ENCODE results near the gene PLEKHG3. TPM values are rescaled to one million over a fixed set of nuclear protein-coding genes. Genes with fewer than 3 reads are reported as not detected.

PLEKHG3 gene
- total and polyA plus RNA-seq, 10 of the 15 experiments (the other 5 are each of a cell fraction or from before 2014, with no cell fraction given): 0.03 to 0.73 (median 0.07) TPM; not detected in 5

- SMC1A ChIA-PET (ENCODE audit: uncharacterized antibody, unreplicated experiment): interaction anchor here (1.1 kb wide), 1 partner anchor 96 kb away, joined by 3 read pairs; no protein-coding TSS in a partner anchor
- Histone ChIP-seq H3K9me3 (replicated peaks; ENCODE audit: control insufficient read depth, insufficient read depth, low read length) (no peaks in the 10 kb centered on the region), H3K4me2 (ENCODE audit: control insufficient read depth, insufficient read depth) (no peak overlapping the region), H3K4me3 (no peak overlapping the region), H3K27me3 (replicated peaks in 1 of 2; ENCODE audit: control insufficient read depth in 2 of 2, insufficient read depth in 2 of 2, low read length in 1 of 2) (no peaks in the 10 kb centered on the region; a peak in 1 of 4 replicates), H3K4me1 (ENCODE audit: control insufficient read depth, insufficient read depth, low read length) (no peaks in the 10 kb centered on the region), H3K36me3 (ENCODE audit: control insufficient read depth in 2 of 2, insufficient read depth in 2 of 2, low read length in 1 of 2) (no peaks in the 10 kb centered on the region), H3K9ac (ENCODE audit: control insufficient read depth, insufficient read depth, low read length) (no peak overlapping the region), H2AFZ (ENCODE audit: control insufficient read depth, low read depth, low read length) (no peak overlapping the region), H3K27ac (ENCODE audit: control insufficient read depth, insufficient read depth) (no peak overlapping the region), H3K79me2 (ENCODE audit: control insufficient read depth, insufficient read depth, low read length) (no peaks in the 10 kb centered on the region), H4K20me1 (ENCODE audit: control insufficient read depth, insufficient read depth) (no peaks in the 10 kb centered on the region)
- DNase-seq (ENCODE audit: low read depth, low spot score) (no peak), FAIRE-seq (no peak), ATAC-seq (no peak)
- BruUV-seq (replicated peaks): no TSS peak
- WGBS (ENCODE audit: insufficient coverage, insufficient replicate concordance, low lambda C conversion rate, missing lambda C conversion rate): 27% methylated on average over 15 of the region's 15 CpGs
- RAD21 ChIA-PET (ENCODE audit: unreplicated experiment): interaction anchor here (1.2 kb wide), 1 partner anchor 94 kb away, joined by 4 read pairs; no protein-coding TSS in a partner anchor
- intact Hi-C loops (cut with micrococcal nuclease; ENCODE audit: unreplicated experiment) (loop anchor here (10.0 kb wide), 1 partner anchor 423 kb away; no protein-coding TSS in a partner anchor), in situ Hi-C loops (cut with MboI) (loop anchor here (10.0 kb wide), 1 partner anchor 423 kb away; no protein-coding TSS in a partner anchor)
- CTCF ChIA-PET: interaction anchor here (0.9 to 7.2 kb wide), 3 partner anchors 15 to 124 kb away, joined by 3 to 69 read pairs (median 6); no protein-coding TSS in a partner anchor
- POLR2A ChIA-PET: no interaction called here
- TF ChIP-seq YY1 (IDR thresholded peaks at IDR 0.05; ENCODE audit: low read depth, low read length): no peak
- no peak for TF ChIP-seq STAT3 (IDR thresholded peaks at IDR 0.05; ENCODE audit: low read depth, low read length)
- no peak for TF ChIP-seq IRF4 (IDR thresholded peaks at IDR 0.05; ENCODE audit: low read depth, low read length)
- no peak for TF ChIP-seq EED (IDR thresholded peaks at IDR 0.05; ENCODE audit: low read depth)
- TF ChIP-seq YBX1 (IDR thresholded peaks at IDR 0.05): no peak
- TF ChIP-seq STAT1 (conservative IDR thresholded peaks at IDR 0.05): no peak
- no peak for TF ChIP-seq KAT2A (conservative IDR thresholded peaks at IDR 0.05; ENCODE audit: control insufficient read depth, low read depth, low read length)
- no peak for TF ChIP-seq TBL1XR1 (IDR thresholded peaks at IDR 0.05; ENCODE audit: low read depth, low read length)
- TF ChIP-seq ZBTB40 (IDR thresholded peaks at IDR 0.05; ENCODE audit: borderline replicate concordance): no peak
Measured at GRCh38 chr14:64767215-64767964, 63.2 kb downstream of the PLEKHG3 start.
